Activated CD8-positive, alpha-beta T cell treated with anti-CD3 and anti-CD28 coated beads for 36 hours (primary cell): Measurements from ENCODE around the gene TWF2. TPM values are rescaled to one million over a fixed set of nuclear protein-coding genes. Genes with fewer than 3 reads are reported as not detected.

Experiments
- ATAC-seq: fragments of 200-7000 bp; cut with Tn5 transposase; one replicate; pipeline ENCODE4 v1.10.0; 2021; ENCODE audit warnings: mild to moderate bottlenecking, moderate library complexity
- CTCF ChIA-PET: fragments of 350-600 bp; sonication (Branson Sonifier 250); formaldehyde crosslinking; loops from one replicate; lab custom pipeline; 2021; ENCODE audit warnings: antibody characterized with exemption; lab: Charles Lee
- POLR2A ChIA-PET: fragments of 350-600 bp; sonication (Branson Sonifier 250); formaldehyde crosslinking; loops from one replicate; lab custom pipeline; 2021; ENCODE audit warnings: antibody characterized with exemption; lab: Charles Lee
- DNase-seq: peaks from one replicate; pipeline ENCODE4 v3.0.0-alpha.2; 2020
- H3K27ac Mint-ChIP-seq: one replicate; pipeline ENCODE4 v1.8.0; 2021; ENCODE audit warnings: mild to moderate bottlenecking, mixed read lengths
- H3K27me3 Mint-ChIP-seq: one replicate; pipeline ENCODE4 v1.8.0; 2021; ENCODE audit warnings: mixed read lengths
- H3K36me3 Mint-ChIP-seq: one replicate; pipeline ENCODE4 v1.8.0; 2021; ENCODE audit warnings: low read depth, mixed read lengths
- H3K4me1 Mint-ChIP-seq: one replicate; pipeline ENCODE4 v1.8.0; 2021; ENCODE audit warnings: low read depth, mixed read lengths
- H3K4me3 Mint-ChIP-seq: one replicate; pipeline ENCODE4 v1.8.0; 2021; ENCODE audit warnings: mild to moderate bottlenecking, moderate library complexity, mixed read lengths
- H3K9me3 Mint-ChIP-seq: one replicate; pipeline ENCODE4 v1.8.0; 2021; ENCODE audit warnings: mixed read lengths
- CTCF ChIP-seq: fragments of 200-600 bp; IDR thresholded peaks from one replicate; pipeline ENCODE4 v1.8.0; 2022; ENCODE audit warnings: antibody characterized with exemption, mild to moderate bottlenecking
- intact Hi-C: fragments of 100-400 bp; cut with micrococcal nuclease; formaldehyde crosslinking; loops from one replicate; pipeline ENCODE4 v1.10.0; 2022
- total RNA-seq, 2 experiments: library from RNA; stranded (reverse); gene quantifications; one replicate each; pipeline ENCODE4 v1.2.3, GENCODE V29; 2021

The TWF2 gene
- total RNA-seq, 2 experiments from 2014 or later = 137 TPM

DNA sequence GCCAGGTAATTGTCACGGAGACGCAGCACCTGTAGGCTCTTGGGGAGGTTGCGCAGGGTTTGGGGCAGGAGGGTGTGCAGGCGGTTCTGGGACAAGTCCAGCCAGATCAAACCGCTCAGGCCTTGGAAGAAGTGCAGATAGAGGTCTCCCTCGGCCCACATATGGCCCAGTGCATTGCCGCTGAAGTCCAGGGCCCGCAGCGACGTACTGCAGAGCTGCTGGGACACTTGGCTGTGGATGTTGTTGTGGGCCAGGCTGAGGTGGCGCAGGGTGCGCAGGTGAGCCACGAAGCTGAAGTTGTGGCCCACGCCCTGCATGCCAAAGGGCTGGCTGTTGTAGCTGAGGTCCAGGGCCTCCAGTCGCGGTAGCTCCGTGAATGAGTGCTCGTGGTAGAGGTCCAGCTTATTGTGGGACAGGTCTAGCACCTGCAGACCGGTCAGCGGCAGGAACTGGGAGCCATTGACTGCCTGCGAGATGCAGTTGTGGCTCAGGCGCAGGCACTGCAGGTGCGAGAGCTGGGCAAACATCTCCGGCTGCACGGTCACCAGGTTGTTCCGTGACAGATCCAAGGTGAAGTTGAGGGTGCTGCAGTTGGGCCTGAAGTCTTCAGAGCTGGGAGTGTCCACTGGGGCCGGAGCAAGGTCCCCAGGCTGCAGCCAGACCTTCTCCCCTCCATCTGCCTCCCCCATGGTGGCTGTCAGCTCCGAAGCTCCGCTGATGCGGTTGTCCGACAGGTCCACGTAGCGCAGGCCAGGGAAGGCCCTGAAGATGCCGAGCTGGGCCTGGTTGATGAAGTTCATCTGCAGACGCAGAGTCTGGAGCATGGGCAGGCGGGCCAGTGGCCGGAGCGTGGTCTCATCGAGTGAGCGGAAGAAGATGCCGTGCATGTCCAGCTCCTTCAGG is 16.4 kb downstream of the TWF2 start:
- intact Hi-C loops = no loop called here
- no peak for DNase-seq
- H3K27me3 Mint-ChIP-seq = no peaks in the 10 kb centered on the region
- no peaks in the 10 kb centered on the region for H3K9me3 Mint-ChIP-seq
- CTCF ChIA-PET = interaction anchor here (0.8 to 11.9 kb wide), 16 partner anchors 12 to 190 kb away, joined by 3 to 223 read pairs (median 8); partner anchors contain the start of genes ALAS1, POC1A, PPM1M and TWF2
- POLR2A ChIA-PET = interaction anchor here (0.9 to 33.3 kb wide), 7 partner anchors 9 to 124 kb away, joined by 3 to 949 read pairs (median 4); partner anchors contain the start of genes GLYCTK, PPM1M, TWF2 and WDR82
- H3K27ac Mint-ChIP-seq = peak overlapping the region; percentile 72
- no peak for TF ChIP-seq CTCF
- peaks cover 89% of the 10 kb centered on the region for H3K4me1 Mint-ChIP-seq
- H3K36me3 Mint-ChIP-seq = no peaks in the 10 kb centered on the region
- no peak for ATAC-seq
- peak overlapping the region; percentile 72 for H3K4me3 Mint-ChIP-seq

DNA sequence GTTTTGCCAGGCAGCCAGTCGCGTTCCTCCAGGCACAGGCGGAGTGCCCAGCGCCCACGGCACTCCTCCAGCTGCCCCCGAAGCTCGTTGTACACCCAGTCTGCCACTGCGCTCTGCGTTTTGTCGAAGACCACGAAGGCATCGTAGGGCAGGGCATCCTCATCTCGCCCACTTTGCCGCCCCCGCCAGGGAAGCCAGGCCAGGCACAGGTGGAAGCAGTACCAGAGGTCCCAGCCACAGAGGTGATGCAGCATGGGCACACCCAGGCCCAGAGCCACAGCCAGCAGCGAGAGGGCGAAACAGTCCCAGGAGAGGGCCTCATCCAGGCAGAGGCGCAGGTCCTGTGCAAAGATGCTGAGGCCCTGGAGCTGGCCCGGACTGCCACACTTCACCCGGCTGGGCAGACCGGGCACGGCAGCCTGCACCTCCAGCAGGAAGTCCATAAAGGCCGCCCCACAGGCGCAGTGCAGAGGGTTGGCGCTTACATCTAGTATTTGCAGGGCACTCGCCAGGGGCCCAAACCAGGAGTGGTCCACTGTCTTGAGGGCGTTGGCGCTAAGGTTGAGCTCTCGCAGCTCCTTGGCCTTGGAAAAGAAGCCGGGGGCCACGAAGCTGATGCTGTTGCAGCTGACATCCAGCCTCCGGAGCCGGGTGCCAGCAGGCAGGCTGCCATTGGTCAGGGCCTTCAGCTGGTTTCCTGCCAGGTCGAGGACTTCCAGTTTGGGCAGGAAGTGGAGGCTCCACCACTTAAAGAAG is 17.2 kb downstream of the TWF2 start:
- ATAC-seq (peak; percentile 24), DNase-seq (peak; percentile 75)
- no peak for TF ChIP-seq CTCF
- Mint-ChIP-seq H3K4me1 (peaks cover 92% of the 10 kb centered on the region), H3K27me3 (no peaks in the 10 kb centered on the region), H3K9me3 (no peaks in the 10 kb centered on the region), H3K27ac (peak overlapping the region; percentile 72), H3K36me3 (peaks cover 1% of the 10 kb centered on the region), H3K4me3 (peak overlapping the region; percentile 72)
- intact Hi-C loops = loop anchor here (2.0 kb wide), 1 partner anchor 117 kb away; no protein-coding TSS in a partner anchor
- CTCF ChIA-PET = interaction anchor here (0.7 to 11.9 kb wide), 29 partner anchors 12 to 239 kb away, joined by 3 to 223 read pairs (median 5); partner anchors contain the start of genes ACY1, ALAS1, GLYCTK and POC1A
- POLR2A ChIA-PET = interaction anchor here (0.9 to 33.3 kb wide), 8 partner anchors 10 to 227 kb away, joined by 3 to 949 read pairs (median 8); partner anchors contain the start of genes GLYCTK, TWF2 and WDR82

- ChIA-PET CTCF (interaction anchor here (0.7 to 11.9 kb wide), 45 partner anchors 8 to 335 kb away, joined by 3 to 223 read pairs (median 5); partner anchors contain the start of genes ACY1, ALAS1, GLYCTK and POC1A), POLR2A (interaction anchor here (1.0 to 33.3 kb wide), 9 partner anchors 8 to 226 kb away, joined by 3 to 949 read pairs (median 6); partner anchors contain the start of genes GLYCTK, TWF2 and WDR82)
- intact Hi-C loops = loop anchor here (2.0 kb wide), 1 partner anchor 118 kb away; no protein-coding TSS in a partner anchor
- Mint-ChIP-seq H3K27ac (peak overlapping the region; percentile 72), H3K4me3 (peak overlapping the region; percentile 72), H3K27me3 (no peaks in the 10 kb centered on the region), H3K36me3 (peaks cover 4% of the 10 kb centered on the region), H3K9me3 (no peaks in the 10 kb centered on the region), H3K4me1 (peaks cover 89% of the 10 kb centered on the region)
- TF ChIP-seq CTCF = no peak
- DNase-seq = no peak
- no peak for ATAC-seq
Observed at GRCh38 chr3:52221141-52221562, 17.8 kb downstream of the TWF2 start.

DNA sequence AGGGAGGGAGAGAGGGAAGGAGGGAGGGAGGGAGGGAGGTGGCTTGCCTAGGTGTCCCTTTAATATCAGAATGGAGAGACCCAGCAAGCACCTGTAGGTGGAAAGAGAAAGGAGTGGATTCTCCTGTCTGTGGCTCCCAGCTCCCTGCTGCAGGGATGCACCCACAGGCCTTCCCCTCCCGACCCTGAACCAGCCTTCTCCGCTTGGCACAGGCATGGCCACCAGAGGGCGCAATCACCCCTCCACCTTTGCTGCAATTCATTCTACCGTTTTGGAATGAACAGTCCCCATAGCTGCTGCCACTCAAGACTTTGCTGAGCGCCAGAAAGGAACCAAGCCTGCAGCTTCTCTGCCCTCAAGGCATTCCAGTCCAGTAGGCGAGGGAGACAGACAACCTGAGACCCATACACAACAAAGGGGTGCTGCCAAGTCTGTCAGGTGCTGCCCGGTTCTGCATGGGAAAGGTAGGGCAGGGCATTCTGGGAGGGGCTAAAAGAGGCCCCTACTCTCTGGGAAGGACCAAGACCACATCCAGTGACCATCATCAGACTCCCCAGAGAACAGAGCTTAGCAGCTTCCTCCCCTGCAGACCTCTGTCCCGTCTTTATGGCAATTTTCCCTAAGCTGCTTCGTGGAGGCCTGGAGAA is 18.5 kb downstream of the TWF2 start:
- ChIA-PET POLR2A (interaction anchor here (0.6 to 33.3 kb wide), 11 partner anchors 9 to 225 kb away, joined by 3 to 949 read pairs (median 5); partner anchors contain the start of genes GLYCTK, TWF2 and WDR82), CTCF (interaction anchor here (0.7 to 11.9 kb wide), 48 partner anchors 9 to 335 kb away, joined by 3 to 223 read pairs (median 6); partner anchors contain the start of genes ACY1, ALAS1, GLYCTK and POC1A)
- intact Hi-C loops = loop anchor here (2.0 kb wide), 1 partner anchor 118 kb away; no protein-coding TSS in a partner anchor
- DNase-seq = peak; percentile 95
- Mint-ChIP-seq H3K27me3 (no peaks in the 10 kb centered on the region), H3K4me3 (peak overlapping the region; percentile 12), H3K9me3 (no peaks in the 10 kb centered on the region), H3K27ac (no peak overlapping the region), H3K36me3 (peaks cover 7% of the 10 kb centered on the region), H3K4me1 (peaks cover 83% of the 10 kb centered on the region)
- ATAC-seq = peak; percentile 71
- peak; percentile 79 for TF ChIP-seq CTCF
